HPDE6-E6E7 (cell line): ENCODE measurements around the gene KCNMB2.

Experiments
- DNase-seq: peaks from one replicate; pipeline ENCODE4 v3.0.0; 2011; ENCODE audit warnings: missing footprints; ENCODE audit errors: extremely low spot score

The KCNMB2 gene

DNA sequence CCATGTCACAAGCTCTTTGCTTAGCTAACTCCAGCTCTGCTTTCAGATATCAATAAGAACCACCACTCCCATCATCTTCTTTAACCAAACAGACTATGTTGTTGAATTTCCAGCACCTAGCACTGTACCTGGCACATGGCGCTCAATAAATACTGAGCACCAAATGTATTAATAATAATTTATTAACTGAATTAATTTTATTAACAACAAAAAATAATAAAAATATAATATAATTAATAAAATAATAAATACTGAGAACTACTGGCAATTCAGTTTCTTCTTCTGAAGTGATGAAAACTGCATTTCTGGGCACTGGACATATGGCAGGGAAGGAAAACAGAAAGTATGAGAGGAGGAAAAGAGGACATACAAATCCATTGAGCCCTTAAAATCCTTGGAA lies 271.5 kb downstream of the KCNMB2 start:
- DNase-seq = no peak

DNA sequence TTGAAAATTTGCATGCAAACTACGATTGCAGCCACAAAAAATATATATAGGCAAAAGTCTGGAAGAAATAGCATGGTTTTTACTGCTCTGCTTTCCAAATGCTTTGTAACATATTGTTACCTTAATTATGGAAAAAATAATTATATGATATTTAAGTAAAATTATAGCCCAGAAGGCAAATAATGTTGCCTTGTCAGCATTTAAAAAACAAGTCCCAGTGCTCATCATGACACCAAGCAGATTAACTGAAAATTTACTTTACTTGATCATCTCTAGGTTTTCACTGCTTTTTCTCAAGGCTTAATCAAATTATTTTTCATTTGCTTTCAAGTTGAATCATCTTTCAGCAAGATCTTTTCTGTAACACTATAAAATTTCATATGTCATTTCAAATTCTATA lies 272.5 kb downstream of the KCNMB2 start:
- no peak for DNase-seq

DNA sequence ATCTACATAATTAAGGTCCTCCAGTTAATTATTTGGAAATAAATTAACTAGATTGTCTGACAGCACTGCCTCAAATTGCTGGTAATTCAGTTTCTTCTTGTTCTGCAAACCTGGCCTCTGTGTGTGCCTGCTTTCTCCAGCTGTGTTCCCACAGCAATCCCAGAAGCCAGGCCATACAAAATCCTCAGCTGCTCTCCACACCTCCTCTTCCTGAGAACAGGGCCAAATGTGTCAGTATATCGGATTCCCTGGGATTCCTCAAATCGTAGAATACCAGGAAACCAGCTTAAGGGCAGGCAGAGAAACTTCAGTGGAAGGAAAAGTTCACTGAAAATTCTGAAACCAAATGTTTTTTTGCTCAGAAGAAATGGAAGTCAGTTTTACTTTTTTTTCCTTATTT lies 273.9 kb downstream of the KCNMB2 start:
- DNase-seq = no peak

DNA sequence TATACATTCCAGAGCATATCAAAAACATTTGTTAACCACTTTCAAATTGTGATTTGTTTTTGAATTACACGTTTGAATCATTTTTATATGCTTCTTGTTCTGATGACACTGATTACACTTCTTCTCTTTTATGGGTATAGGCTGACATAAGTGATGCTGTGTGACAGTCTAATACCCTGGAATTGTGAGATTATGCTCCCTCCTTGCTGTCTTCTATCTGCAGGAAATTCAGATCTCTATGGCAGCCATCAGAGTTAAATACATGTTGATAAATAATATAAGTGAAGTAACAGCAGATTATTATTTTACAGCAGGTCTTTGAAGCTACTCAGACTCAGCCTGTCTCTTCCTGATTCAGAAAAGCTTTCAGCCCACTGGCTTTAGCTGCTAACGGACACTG lies 286.5 kb downstream of the KCNMB2 start:
- DNase-seq = no peak

DNA sequence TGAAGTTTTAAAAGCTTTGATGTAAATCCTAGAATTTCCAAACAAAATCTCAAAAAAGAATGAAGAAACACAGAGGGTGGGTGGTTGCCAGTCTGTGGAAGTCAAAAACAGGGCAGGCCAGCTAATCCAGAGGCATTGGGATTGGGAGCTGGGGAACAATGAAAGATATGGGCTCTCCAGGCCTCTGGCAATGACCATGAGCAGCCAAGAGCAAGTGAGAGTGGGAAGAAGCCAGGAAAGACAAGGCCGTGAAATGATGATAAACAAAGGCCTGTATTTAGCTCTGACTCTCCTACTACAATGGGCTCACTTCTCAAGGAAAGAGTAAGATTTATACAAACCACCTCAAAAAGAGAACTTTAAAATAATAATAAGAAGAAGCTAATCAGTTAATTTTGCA lies 286.9 kb downstream of the KCNMB2 start:
- no peak for DNase-seq

DNA sequence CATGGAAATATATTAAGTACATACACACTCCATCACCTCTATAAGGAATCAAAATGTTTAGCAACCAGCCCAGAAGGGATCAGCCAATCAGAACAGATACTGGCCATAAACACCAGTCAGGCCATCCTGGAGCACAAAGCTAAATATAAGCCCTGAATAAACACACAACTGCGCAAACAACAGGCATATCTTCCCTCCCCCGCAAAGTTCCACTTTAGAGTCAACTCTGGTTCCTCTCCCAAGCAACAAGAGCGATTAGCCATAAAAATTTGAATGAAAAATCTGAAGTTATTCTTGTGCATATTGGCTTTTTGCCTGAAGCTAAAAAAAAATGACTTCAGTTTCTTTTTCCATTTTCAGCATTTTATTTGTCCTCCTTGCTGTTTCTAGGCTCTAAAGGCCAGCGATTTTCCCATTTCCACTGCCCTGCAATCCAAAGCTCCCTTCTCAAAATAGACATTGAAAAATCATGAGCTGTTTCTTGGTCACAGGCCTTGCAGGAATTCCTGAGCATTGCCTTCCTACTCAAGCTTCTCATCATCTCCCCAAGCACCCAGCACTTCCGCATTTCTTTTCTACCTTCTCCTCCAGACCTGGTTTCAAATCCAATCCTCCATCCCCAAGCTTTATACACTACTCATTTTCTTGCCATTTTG lies 287.5 kb downstream of the KCNMB2 start:
- DNase-seq = no peak

DNA sequence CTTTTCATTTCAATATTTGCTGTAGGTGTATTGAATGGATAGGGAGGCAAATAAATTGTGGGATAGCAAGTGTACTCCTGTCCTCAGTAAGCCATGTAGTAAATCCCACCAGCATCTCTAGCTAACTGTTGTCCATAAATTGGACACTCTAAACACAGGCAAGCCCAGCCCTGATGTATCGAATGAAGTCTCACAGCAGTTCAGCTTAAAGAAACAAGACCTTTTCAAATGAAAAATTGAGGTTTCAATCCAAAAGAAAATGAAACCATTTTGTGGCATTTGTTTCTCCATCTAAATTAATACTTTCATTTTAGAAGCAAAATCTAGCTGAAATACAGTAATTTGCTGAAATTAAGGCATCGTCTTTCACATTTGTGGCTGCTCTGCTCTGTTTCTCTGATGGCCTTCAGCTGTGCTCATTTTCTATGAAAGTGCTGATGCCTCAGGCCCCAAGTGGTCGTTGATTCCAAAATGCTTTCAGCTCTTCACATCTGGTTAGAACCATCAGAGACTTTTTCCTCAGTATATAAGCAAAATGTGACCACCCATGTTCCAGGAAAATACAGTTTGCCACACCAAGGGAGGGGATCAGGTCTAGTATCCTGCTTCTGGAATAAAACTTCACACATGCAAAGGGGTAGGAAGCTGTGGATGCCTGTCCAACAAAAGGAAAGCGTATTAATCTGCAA lies 290.3 kb downstream of the KCNMB2 start:
- no peak for DNase-seq

DNA sequence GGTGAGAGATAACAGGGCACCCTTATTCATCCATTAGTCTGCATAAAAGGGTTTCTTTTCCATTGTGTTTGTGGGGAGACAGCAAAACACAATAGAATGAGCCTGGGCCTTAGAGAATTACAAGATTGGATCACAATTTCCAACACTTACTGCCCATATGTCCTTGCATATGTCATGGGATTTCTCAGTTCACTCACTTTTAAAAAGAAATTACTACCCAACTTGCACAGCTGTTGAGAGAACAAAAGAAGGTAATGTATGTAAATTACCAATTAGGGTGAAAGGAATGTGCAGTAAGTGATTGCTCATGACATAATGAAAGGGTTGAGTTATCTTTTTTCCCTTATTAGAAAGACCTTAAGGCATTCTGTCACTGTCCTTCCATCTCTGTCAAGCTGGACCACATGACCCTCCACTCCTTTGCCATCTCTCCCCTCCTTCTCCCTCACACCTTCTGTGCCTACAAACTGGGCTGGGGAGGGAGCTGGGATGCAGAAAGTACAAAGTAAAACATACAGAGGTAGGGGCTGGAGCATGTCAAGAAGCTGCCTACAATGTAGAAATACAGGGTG lies 291.1 kb downstream of the KCNMB2 start:
- DNase-seq = no peak

DNA sequence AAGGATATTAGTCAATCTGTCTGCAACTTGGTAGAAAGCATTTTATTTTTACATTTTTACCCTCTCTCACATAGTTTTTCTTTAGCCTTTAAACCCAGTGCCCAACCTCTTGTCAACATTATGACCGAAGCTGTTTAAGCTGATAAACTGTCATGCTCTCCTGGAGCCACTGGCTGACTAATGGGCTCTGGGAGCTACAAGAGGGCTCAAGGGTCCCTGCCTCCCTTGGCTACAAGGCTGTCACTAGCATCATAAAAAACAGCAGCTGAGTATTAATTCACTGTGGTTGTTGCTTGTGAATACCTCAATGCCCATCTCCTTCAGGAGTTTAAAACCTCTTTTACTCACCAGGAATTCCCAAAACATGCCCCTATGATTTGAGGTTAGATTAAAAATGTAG lies 297.5 kb downstream of the KCNMB2 start:
- no peak for DNase-seq

DNA sequence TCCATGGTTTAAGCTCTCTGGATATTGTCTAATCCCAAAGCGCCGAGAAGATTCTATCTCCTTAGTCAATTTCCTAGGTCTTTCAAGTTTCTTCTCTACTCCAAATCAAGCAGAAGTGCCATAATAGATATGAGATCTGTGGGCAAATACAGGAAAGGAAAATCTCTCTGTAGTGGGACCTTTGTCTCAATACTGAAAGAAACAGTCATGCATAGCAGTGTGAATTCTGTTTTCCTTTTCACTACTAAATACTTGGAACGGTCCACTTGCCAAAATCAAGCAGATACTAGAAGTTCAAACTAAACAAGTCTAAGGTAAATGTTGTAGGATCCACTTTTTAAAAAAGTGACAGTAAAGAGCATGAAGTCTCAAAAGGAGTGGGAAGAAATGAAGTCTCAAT lies 298.8 kb downstream of the KCNMB2 start:
- DNase-seq = no peak

DNA sequence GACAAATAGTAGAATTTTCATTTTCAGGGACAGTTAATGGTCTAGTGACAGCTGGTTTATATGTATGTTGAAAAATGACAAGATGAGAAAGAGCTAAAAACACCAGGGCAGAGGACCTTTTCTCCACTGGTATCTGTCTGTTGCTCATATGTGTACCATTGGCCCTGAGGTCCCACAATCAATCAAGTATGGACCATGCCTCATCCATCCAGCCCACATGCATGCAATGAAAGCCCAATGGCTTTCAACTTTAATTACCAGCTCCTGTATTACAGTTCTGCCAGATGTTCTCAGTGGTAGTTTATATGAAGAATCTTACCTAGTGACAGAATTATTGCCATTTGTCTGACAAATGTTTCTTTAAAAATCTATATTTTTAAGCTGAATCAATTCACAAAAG lies 301.3 kb downstream of the KCNMB2 start:
- DNase-seq = no peak

DNA sequence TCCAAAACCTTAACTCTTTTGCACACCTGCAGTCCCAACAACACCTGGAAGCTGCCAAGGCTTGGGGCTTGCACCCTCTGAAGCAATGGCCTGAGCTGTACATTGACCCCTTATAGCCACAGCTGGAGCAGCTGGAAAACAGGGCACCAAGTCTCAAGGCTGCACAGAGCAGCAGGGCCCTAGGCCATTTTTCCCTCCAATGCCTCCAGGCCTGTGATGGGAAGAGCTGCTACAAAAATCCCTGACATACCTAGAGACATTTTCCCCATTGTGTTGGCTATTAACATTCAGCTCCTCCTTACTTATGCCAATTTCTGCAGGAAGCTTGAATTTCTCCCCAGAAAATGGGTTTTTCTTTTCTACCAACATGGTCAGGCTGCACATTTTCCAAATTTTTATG lies 304.4 kb downstream of the KCNMB2 start:
- no peak for DNase-seq

DNA sequence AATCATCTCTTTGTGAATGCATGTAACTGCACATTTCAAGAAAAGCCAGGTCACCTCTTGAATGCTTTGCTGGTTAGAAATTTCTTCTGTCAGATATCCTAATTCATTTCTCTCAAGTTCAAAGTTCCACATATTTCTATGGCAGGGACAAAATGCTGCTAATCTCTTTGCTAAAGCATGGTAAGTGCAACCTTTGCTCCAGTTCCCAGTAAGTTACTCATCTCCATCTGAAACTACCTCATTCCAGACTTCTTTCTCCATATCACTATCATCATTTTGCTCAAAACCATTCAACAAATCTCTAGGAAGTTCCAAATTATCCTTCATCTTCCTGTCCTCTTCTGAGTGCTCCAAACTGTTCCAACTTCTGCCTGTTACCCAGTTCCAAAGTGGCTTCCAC lies 304.8 kb downstream of the KCNMB2 start:
- DNase-seq = no peak

DNA sequence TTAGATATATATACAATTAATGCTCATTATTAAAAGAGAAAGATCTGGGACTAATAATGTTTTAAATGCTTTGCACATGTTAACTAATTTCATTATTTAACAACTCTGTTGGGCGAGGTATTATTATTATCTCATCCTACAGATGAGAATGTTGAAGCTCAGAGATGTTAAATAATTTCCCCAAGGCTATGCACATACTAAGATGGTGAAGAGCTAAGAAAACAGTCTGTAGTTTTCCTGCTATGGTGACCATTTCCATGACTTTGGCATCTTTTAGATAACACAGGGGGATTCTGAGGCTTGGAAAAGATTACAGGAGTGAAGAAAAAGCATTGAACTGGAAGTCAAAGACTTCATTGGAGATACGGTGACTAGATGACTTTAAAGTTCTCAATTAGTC lies 308.7 kb downstream of the KCNMB2 start:
- DNase-seq = no peak

DNA sequence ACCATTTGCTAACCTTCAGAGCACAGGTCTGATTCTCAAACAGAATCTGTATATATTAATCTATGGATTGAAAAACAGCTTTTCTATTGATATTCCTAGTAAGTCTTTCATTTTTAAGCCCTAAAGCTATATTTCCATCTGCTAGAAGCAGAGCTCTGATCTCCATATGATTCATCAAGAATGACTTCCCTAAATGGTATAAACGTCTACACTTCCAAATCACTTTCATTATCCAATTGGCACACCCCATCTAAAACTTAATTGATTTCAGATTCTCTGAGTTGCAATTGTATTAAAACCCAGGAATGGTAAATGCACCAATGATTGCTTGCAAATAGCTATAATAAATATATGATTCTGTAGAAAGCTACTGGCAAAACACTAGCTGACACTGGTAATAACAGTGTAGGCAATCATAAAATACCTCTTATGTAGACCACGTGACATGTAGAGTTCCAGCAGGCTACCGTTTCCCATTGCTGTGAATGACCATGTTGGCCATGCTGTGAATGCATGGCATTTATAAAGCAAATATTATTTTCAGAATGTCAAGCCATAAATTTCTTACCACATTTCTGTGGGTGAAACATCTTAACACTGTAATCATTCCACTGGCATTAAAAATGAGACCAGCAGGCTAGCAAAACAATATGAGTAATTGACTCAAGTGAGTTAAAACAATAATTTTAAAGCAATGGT lies 309.3 kb downstream of the KCNMB2 start:
- no peak for DNase-seq

DNA sequence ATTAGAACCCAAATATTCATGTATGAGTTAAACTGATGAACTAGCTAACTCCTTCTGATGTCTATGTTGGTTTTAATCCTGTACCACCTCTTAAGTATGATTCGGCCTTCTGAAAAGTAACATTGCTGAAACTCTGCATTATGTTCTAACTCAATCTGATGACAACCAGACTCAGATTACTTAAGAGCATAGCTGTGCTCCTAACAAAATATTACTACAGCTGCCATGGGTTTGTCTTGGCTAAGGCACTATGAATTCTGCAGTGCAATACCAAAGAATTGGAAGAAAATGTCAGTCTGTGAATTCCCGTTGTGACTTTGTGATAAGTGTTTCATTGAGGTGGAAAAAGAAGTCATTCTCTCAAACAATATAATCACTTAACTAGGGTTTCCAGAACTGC lies 311.0 kb downstream of the KCNMB2 start:
- DNase-seq = no peak

DNA sequence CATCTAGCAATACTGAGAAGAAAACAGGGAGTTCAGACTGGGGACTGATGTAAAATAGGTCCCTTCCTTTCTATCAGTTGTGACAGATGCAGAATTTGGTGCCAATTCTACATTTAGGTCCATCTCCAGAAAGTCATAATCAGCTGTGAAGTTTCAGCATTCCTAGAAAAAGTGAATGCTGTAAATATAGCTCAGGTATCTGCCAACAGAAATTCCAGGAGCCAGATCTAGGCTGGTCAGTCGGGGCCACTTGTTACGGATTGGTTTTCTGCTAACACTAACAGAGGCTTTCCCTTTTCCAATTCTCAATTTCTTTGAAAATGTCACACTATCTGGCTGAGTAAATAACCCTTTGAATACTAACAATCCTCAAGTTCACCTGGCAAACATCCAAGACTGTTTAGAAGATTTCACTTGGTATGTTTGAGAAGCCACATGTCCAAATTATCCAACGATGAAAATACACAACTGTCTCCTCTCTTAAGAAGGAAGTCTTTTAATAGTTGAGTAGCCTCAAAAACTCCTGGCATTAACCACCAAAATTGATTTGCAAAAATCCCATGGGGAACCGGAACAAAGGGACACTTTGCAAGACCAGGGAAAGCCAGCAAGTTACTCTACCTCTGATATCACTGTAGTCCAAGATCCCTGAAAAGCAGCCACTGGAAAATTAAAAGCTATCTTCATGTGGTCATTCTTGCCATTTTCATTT lies 313.1 kb downstream of the KCNMB2 start:
- no peak for DNase-seq

DNA sequence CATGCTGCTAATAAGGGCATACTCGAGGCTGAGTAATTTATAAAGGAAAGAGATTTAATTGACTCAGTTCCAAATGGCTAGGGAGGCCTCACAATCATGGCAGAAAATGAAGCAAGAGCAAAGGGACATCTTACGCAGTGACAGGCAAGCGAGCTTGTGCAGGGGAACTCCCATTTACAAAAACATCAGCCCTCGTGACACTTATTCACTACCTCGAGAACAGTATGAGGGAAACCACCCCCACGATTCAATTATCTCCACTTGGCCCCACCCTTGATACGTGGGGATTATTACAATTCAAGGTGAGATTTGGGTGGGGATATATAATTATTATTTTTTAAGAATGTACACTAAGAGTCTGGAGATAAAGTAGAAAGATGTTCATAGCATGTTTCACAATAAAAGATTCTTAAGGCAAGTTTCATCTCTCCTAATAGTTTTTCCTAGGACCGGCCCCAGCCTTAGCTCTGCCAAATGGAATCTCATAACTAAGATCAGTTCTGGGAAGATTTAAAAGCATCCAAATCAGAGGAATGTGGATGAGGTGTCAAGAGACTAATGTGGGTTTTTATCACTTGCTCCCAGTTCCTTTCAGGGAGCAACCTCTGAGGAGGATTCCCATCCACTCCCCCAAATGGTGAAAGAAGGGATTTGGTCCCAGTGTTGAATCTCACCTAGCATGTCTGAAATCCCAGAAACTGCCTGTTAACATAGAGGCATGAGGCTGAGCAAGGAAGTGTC lies 314.4 kb downstream of the KCNMB2 start:
- no peak for DNase-seq

DNA sequence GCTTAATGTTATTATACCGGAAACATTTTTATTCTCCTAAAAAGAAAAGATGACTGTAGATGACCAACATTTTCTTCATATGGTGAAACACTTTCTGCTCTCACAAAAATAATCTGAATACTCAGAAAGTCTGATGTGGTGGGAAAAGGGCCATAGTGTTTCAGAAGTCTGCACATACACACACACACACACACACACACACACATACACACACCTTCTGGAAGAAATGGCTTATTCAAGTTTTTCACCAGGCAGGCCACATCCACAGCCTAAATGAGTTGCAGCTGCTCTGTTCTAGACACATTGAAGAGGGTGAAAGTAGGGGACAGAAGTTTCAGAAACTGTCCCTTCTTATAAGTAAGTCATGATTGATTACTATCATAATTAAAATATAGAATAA lies 315.3 kb downstream of the KCNMB2 start:
- no peak for DNase-seq

DNA sequence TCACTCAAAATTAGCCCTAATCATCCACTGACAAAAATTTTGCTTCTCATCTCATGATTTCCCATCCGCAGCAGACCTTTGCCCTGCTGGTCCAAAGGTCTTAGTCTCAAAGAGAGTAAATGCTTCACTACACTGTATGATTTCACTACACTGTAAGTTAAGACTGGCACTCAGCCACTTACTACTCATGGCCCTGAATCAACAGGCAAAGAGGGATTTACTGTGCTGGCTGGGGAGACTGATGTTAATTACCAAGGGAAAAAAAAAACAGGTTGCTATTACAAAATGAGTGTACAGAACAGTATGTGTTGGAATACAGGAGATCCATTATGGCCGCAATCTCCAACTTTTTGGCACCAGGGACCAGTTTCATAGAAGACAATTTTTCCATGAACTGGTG lies 320.6 kb downstream of the KCNMB2 start:
- no peak for DNase-seq

DNA sequence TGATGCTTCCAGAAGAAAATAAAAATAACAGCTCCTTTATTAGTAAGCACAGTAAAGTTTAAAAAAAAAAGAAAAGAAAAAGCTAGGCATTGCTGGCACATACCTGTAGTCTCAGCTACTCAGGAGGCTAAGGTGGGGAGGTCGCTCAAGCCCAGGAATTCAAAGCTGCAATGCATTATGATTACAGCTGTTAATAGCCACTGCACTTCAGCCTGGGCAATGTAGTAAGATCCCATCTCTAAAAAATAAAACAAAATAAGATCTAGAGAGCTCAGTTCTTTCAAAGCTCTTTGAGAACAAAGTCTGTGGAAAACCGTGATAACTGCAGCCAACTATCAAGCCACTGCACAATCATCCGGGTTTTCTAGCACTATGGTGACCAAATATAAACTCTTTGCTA lies 323.1 kb downstream of the KCNMB2 start:
- DNase-seq = no peak
